ENCODE data around the gene RXRB. TPM values are rescaled to one million over a fixed set of nuclear protein-coding genes. Genes with fewer than 3 reads are reported as not detected.

Gene RXRB
- total and polyA plus RNA-seq, 2 of the 8 experiments (the other 6 are each of a cell fraction or from before 2014, with no cell fraction given): 13.0 to 18.1 TPM

GRCh38 chr6:33176906-33177305 is 23.6 kb downstream of the RXRB start:
- no peak overlapping the region for H2BK20ac ChIP-seq (ENCODE audit: low read length)
- H3K27ac ChIP-seq (ENCODE audit: low read depth, low read length): no peak overlapping the region
- no peaks in the 10 kb centered on the region for H3K27me3 ChIP-seq (replicated peaks in 1 of 4; ENCODE audit: control insufficient read depth in 3 of 4, extremely low read depth in 1 of 4, insufficient read depth in 3 of 4, low read length in 3 of 4)
- no peak overlapping the region for H3K23ac ChIP-seq (ENCODE audit: insufficient read length)
- H2BK120ac ChIP-seq (replicated peaks; ENCODE audit: low read depth, low read length): no peak overlapping the region
- H2AFZ ChIP-seq (ENCODE audit: low read length): no peak overlapping the region
- no peaks in the 10 kb centered on the region; a peak in 1 of 4 replicates for H3K79me2 ChIP-seq (ENCODE audit: control insufficient read depth in 1 of 2, insufficient read depth in 2 of 2, low read length in 2 of 2)
- H4K8ac ChIP-seq (ENCODE audit: extremely low read depth, insufficient read depth, low read length): no peak overlapping the region
- TF ChIP-seq BRCA1 (IDR thresholded peaks at IDR 0.05; ENCODE audit: low read depth, low read length) (no peak), MAFK (IDR thresholded peaks at IDR 0.05; ENCODE audit: low read depth, low read length) (no peak), RXRA (IDR thresholded peaks at IDR 0.05; ENCODE audit: insufficient read depth, low read depth, low read length) (no peak), CHD1 (IDR thresholded peaks at IDR 0.05; ENCODE audit: low read depth, low read length) (no peak), SP1 (IDR thresholded peaks at IDR 0.05; ENCODE audit: low read depth, low read length) (no peak), RFX5 (IDR thresholded peaks at IDR 0.05; ENCODE audit: borderline replicate concordance, low read depth, low read length) (no peak), TBP (IDR thresholded peaks at IDR 0.05; ENCODE audit: low read depth, low read length) (no peak), BACH1 (IDR thresholded peaks at IDR 0.05; ENCODE audit: low read length) (no peak), KDM5A (IDR thresholded peaks at IDR 0.05; ENCODE audit: low read length) (no peak), CEBPB (IDR thresholded peaks at IDR 0.05; ENCODE audit: low read depth, low read length) (no peak), SP2 (IDR thresholded peaks at IDR 0.05; ENCODE audit: low read length) (no peak)
- H4K91ac ChIP-seq (replicated peaks; ENCODE audit: insufficient read length, low read length): no peak overlapping the region
- peaks cover 0 to 3% of the 10 kb centered on the region in 2 experiments for H4K20me1 ChIP-seq (replicated peaks in 1 of 2; ENCODE audit: control insufficient read depth in 1 of 2, insufficient read depth in 2 of 2, low read length in 2 of 2)
- no peak overlapping the region for H3K18ac ChIP-seq (ENCODE audit: extremely low read depth, low read length)
- no peak for DNase-seq (ENCODE audit: low read depth in 1 of 2, low spot score in 2 of 2)
- no peak overlapping the region for H3K4me3 ChIP-seq (ENCODE audit: extremely low read depth in 1 of 4, insufficient read depth in 2 of 4, low read depth in 3 of 4, low read length in 4 of 4)
- H3K14ac ChIP-seq (ENCODE audit: insufficient read length): no peak overlapping the region
- no peaks in the 10 kb centered on the region for H3K23me2 ChIP-seq (ENCODE audit: low read depth, low read length)
- H3K4ac ChIP-seq (replicated peaks; ENCODE audit: insufficient read length, low read depth, low read length): no peak overlapping the region
- no peak overlapping the region for H2BK12ac ChIP-seq (ENCODE audit: low read depth, low read length)
- POLR2A ChIA-PET (ENCODE audit: partially characterized antibody): interaction anchor here (1.3 kb wide), 1 partner anchor 42 kb away, joined by 4 read pairs; no protein-coding TSS in a partner anchor
- WGBS, 2 experiments (ENCODE audit: extremely low coverage in 1 of 2, insufficient coverage in 1 of 2, insufficient read length in 1 of 2, insufficient replicate concordance in 2 of 2, low coverage in 1 of 2, low lambda C conversion rate in 2 of 2, missing lambda C conversion rate in 1 of 2): 85% methylated on average over 7 of the region's 7 CpGs; no CpG with 5 or more reads in 1 of the 2 experiments
- CTCF ChIA-PET (ENCODE audit: partially characterized antibody): interaction anchor here (1.2 to 3.1 kb wide), 2 partner anchors 71 to 176 kb away, joined by 4 to 15 read pairs; no protein-coding TSS in a partner anchor
- H3K56ac ChIP-seq (replicated peaks; ENCODE audit: insufficient read length, low read depth, low read length): no peak overlapping the region
- no peaks in the 10 kb centered on the region for H3K79me1 ChIP-seq (ENCODE audit: low read depth, low read length)
- no peak overlapping the region for H4K5ac ChIP-seq (ENCODE audit: insufficient read length, low read depth, low read length)
- H2AK5ac ChIP-seq (ENCODE audit: low read depth, low read length): no peak overlapping the region
- no peak for FAIRE-seq
- H2BK5ac ChIP-seq (ENCODE audit: low read depth, low read length): no peak overlapping the region
- H3K9me3 ChIP-seq (ENCODE audit: insufficient read depth in 2 of 2, low read depth in 1 of 2, low read length in 1 of 2): no peaks in the 10 kb centered on the region
- H3K4me1 ChIP-seq (replicated peaks in 1 of 4; ENCODE audit: control insufficient read depth in 3 of 4, insufficient read depth in 4 of 4, low read length in 3 of 4): no peaks in the 10 kb centered on the region; a peak in 2 of 7 replicates
- no peak overlapping the region for H3K4me2 ChIP-seq (ENCODE audit: insufficient read depth in 1 of 2, low read depth in 2 of 2, low read length in 2 of 2)
- no peak overlapping the region for H3K9ac ChIP-seq (replicated peaks in 1 of 4; ENCODE audit: extremely low read depth in 1 of 4, low read depth in 3 of 4, low read length in 3 of 4)
- no peaks in the 10 kb centered on the region for H3K36me3 ChIP-seq (ENCODE audit: control insufficient read depth in 2 of 4, insufficient read depth in 4 of 4, low read length in 3 of 4)
- no peak overlapping the region for H2BK15ac ChIP-seq (ENCODE audit: low read length)

Data from H1 (cell line).